HG02840 (cell line): ENCODE measurements around the gene OR2A1.
"Not testable (repeated sequence)": the region's sequence is repeated elsewhere in the genome, so short reads cannot be mapped to it uniquely, and the experiment has no call there.

ENCODE experiments used
- ATAC-seq: cut with Tn5 transposase; IDR thresholded peaks from one replicate; pipeline ENCODE4 v1.9.1; 2021; ENCODE audit warnings: mild to moderate bottlenecking, moderate library complexity, moderate number of reproducible peaks; ENCODE audit not compliant: unreplicated experiment, low FRiP score

Gene OR2A1

GRCh38 chr7:144311872-144312469 lies at the start of gene OR2A1:
Gene OR2A1, plus strand, starts transcription at chr7:144312419. Its CDS starts 5,706 bp downstream, at chr7:144318125.
- ATAC-seq, result not testable (repeated sequence)

- ATAC-seq, result not testable (repeated sequence)
Measured at GRCh38 chr7:144264692-144265091, 47.5 kb upstream of the OR2A1 start, which contains the start of gene OR2A7. Gene OR2A7, minus strand, starts transcription at chr7:144264792. Its CDS starts 5,164 bp downstream, at chr7:144259628.

GRCh38 chr7:144269188-144269587 lies 43.0 kb upstream of the OR2A1 start, which contains the start of gene CTAGE8:
Gene CTAGE8, minus strand, starts transcription at chr7:144269288. Its CDS starts 38 bp downstream, at chr7:144269250.
- not testable (repeated sequence) for ATAC-seq

GRCh38 chr7:144275281-144275680 lies 36.9 kb upstream of the OR2A1 start:
- not testable (repeated sequence) for ATAC-seq

GRCh38 chr7:144280010-144280409 lies 32.2 kb upstream of the OR2A1 start:
- not testable (repeated sequence) for ATAC-seq

GRCh38 chr7:144281981-144282380 lies 30.2 kb upstream of the OR2A1 start:
- ATAC-seq, result not testable (repeated sequence)

- not testable (repeated sequence) for ATAC-seq
Measured at GRCh38 chr7:144282490-144282889, 29.7 kb upstream of the OR2A1 start.

GRCh38 chr7:144283716-144284115 lies 28.5 kb upstream of the OR2A1 start:
- not testable (repeated sequence) for ATAC-seq

- not testable (repeated sequence) for ATAC-seq
Measured at GRCh38 chr7:144287171-144287784, 24.9 kb upstream of the OR2A1 start.

- ATAC-seq, result not testable (repeated sequence)
Measured at GRCh38 chr7:144291607-144292006, 20.6 kb upstream of the OR2A1 start.

GRCh38 chr7:144292384-144293161 lies 19.6 kb upstream of the OR2A1 start:
- ATAC-seq, result not testable (repeated sequence)

- ATAC-seq, result peak; percentile 73
Measured at GRCh38 chr7:144293794-144294499, 18.3 kb upstream of the OR2A1 start.

GRCh38 chr7:144302578-144303303 lies 9.5 kb upstream of the OR2A1 start:
- ATAC-seq, result not testable (repeated sequence)

GRCh38 chr7:144303607-144304006 lies 8.6 kb upstream of the OR2A1 start:
- not testable (repeated sequence) for ATAC-seq

- ATAC-seq, result not testable (repeated sequence)
Measured at GRCh38 chr7:144305156-144305555, 7.1 kb upstream of the OR2A1 start.

GRCh38 chr7:144309702-144310101 lies 2.5 kb upstream of the OR2A1 start:
- not testable (repeated sequence) for ATAC-seq

- not testable (repeated sequence) for ATAC-seq
Measured at GRCh38 chr7:144311218-144311617, 1.0 kb upstream of the OR2A1 start.

- ATAC-seq, result not testable (repeated sequence)
Measured at GRCh38 chr7:144317537-144317936, 5.3 kb downstream of the OR2A1 start.

- not testable (repeated sequence) for ATAC-seq
Measured at GRCh38 chr7:144319547-144319946, 7.3 kb downstream of the OR2A1 start.
